Fibroblast of skin of right quadriceps (primary cell): Measurements from ENCODE around the gene METTL26.

Experiments
- DNase-seq: peaks from one replicate; pipeline ENCODE4 v3.0.0-alpha.2; 2013

METTL26 gene

GRCh38 chr16:658679-659571, 22.8 kb upstream of the METTL26 start:
- no peak for DNase-seq

- DNase-seq, result no peak
Observed at GRCh38 chr16:657487-657886, 21.4 kb upstream of the METTL26 start.

DNA sequence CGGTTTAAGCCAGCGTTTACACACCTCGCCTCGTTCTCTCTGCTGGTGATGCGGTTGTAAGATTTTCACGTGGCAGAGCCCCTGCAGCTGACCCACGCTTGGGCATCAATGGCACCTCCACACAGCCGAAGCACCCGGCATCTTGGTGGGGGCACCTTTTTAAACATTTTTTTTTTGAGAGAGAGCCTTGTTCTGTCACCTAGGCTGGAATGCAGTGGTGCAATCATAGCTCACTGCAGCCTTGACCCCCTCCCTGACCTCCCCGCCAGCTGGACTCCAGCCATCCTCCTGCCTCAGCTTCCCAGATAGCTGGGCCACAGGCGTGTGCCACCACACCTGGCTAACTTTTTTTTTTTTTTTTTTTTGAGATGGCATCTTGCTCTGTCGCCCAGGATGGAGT, 17.9 kb upstream of the METTL26 start:
- DNase-seq, result no peak

- no peak for DNase-seq
Observed at GRCh38 chr16:652454-653305, 16.6 kb upstream of the METTL26 start.

DNA sequence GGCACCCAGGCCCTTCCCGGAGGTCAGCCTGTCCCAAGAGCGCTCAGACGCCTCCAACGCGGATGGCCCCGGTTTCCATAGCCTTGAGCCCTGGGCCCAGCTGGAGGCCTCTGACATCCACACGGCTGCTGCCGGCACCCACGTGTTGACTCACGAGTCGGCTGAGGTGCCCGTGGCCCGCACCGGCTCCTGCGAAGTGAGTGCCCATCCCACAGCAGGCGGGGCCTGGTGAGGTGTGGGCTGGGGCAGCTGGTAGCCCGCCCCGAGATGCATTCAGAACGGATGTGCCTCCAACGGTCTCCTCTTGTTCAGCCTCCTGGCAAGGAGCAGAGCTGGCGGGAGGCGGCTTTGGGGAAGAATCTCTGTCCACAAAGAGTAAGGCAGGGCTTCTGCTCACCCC, 15.7 kb upstream of the METTL26 start:
- no peak for DNase-seq

- DNase-seq, result no peak
Observed at GRCh38 chr16:649631-650030, 13.5 kb upstream of the METTL26 start.

- DNase-seq, result peak; percentile 88
Observed at GRCh38 chr16:648781-649589, 12.9 kb upstream of the METTL26 start, which contains the start of gene WDR90. Gene WDR90, plus strand, starts transcription at chr16:649365. Its CDS starts 52 bp downstream, at chr16:649417.

- peak; percentile 20 for DNase-seq
Observed at GRCh38 chr16:648071-648780, 12.1 kb upstream of the METTL26 start.

GRCh38 chr16:647173-647902, 11.2 kb upstream of the METTL26 start:
- DNase-seq, result no peak

- no peak for DNase-seq
Observed at GRCh38 chr16:646679-647172, 10.6 kb upstream of the METTL26 start.

DNA sequence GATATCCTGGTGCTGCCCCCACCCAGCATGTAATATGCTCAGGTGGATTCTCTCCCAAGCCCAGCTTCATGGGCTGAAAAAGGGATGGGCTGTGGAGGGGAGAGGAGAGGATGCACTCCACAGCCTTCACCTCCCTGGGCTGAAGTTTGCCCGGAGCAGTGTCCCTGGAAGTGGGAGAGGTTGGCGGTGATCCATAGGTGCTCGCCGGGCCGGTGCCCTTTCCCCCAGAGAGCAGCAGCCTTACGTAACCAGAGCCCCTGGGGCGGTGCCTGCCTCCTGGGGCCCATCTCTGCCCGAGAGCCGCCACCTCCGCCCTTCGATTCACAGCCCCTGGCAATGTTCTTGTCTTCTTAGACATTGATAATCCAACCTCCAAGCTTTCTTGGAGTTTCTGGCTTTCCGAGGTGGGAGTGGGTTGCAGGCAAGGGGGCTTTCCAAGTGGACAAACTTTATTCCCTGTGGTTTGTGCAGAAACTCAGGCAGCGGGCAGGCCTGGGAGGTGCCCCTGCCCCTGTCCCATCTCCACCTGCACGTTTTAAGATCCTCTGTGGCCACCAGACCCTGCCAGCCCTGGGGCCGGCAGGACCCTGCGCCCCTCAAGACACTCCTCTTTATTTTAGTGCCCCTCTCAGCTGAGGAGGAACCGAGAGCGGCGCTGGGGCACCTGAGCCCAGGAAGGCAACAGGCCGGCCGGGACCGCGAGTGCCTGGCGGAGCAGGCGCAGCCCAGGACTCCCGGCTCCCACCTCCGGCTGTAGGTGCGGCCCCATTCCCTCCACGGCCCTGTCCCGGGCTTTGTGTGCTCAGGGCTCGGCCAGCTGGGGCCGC, 10.0 kb upstream of the METTL26 start:
- no peak for DNase-seq

DNA sequence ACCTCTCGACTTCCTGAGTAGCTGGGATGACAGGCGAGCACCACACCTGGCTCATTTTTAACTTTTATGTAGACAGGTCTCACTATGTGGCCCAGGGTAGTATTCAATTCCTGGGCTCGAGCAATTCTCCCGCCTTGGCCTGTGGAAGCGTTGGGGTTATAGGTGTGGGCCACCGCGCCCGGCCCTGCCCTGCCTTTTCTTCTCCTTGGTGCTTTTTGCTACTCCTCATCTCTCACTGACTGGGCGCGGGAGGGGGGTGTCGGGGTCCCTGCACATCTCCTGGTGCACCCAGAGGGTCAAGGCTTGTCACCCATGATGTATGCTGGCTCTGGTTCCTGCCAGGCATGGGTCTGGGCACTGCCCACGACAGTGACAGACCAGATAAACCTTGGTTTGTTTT, 8.5 kb upstream of the METTL26 start:
- no peak for DNase-seq

- no peak for DNase-seq
Observed at GRCh38 chr16:643050-643368, 6.9 kb upstream of the METTL26 start.

- no peak for DNase-seq
Observed at GRCh38 chr16:642189-643049, 6.3 kb upstream of the METTL26 start.

- DNase-seq, result peak; percentile 57
Observed at GRCh38 chr16:641326-642188, 5.5 kb upstream of the METTL26 start, which contains the start of gene MCRIP2. Gene MCRIP2, plus strand, starts transcription at chr16:641828. Its CDS starts 164 bp downstream, at chr16:641992.

GRCh38 chr16:640614-641013, 4.5 kb upstream of the METTL26 start:
- DNase-seq, result no peak

DNA sequence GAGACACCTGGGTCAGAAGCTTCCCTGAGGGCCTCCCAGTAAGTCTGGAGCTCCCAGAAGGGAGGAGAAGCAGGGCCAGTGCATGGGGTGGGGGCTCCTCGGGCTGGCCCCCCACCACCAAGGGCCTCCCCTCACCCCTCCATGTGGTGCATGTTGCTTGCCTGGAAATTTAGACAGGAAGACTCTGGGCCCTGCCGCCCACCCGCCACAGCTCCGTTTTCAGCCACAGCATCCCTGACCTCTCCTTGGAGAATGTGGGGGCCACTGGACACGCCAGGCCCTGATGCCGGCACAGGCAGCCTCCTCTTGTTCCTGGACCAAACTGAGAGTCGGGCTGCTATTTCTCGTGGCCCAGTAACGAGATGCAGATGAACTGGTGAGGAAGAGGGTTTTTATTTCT, 2.7 kb upstream of the METTL26 start:
- DNase-seq, result no peak

GRCh38 chr16:638034-638543, 2.0 kb upstream of the METTL26 start:
- DNase-seq, result no peak
